ENCODE results near the gene ARID4A.

Gene ARID4A

GRCh38 chr14:58288106-58288792, 10.1 kb upstream of the ARID4A start:
- no peaks in the 10 kb centered on the region for H3K27me3 ChIP-seq (ENCODE audit: insufficient read depth, low read length)
- H3K9me2 ChIP-seq (ENCODE audit: low read depth, low read length): no peaks in the 10 kb centered on the region
- TF ChIP-seq EZH2 (IDR thresholded peaks at IDR 0.05; ENCODE audit: borderline replicate concordance, low read length) (no peak), CTCF (IDR thresholded peaks at IDR 0.05; ENCODE audit: low read length) (no peak)
- H2AFZ ChIP-seq (ENCODE audit: low read length): no peak overlapping the region
- no peaks in the 10 kb centered on the region for H3K4me1 ChIP-seq (ENCODE audit: insufficient read depth, low read length, severe bottlenecking)
- no peak overlapping the region for H3K4me2 ChIP-seq (ENCODE audit: low read length)
- H3F3A ChIP-seq (ENCODE audit: insufficient read depth, low read length): no peaks in the 10 kb centered on the region
- H3K4me3 ChIP-seq (ENCODE audit: low read depth, low read length, poor library complexity, severe bottlenecking): no peak overlapping the region
- H3K36me3 ChIP-seq (ENCODE audit: insufficient read depth, low read length): peaks cover 98% of the 10 kb centered on the region
- H3K79me2 ChIP-seq (ENCODE audit: insufficient read depth, low read length): peaks cover 40% of the 10 kb centered on the region
- H3K9ac ChIP-seq (ENCODE audit: low read length): no peak overlapping the region
- no peaks in the 10 kb centered on the region for H4K20me1 ChIP-seq (ENCODE audit: insufficient read depth, low read length)
- no peak overlapping the region for H3K27ac ChIP-seq (ENCODE audit: low read depth, low read length, poor library complexity, severe bottlenecking)
- H3K9me3 ChIP-seq (ENCODE audit: low read length): no peaks in the 10 kb centered on the region

- H3K9me3 ChIP-seq (ENCODE audit: low read length): no peaks in the 10 kb centered on the region
- no peaks in the 10 kb centered on the region for H3K27me3 ChIP-seq (ENCODE audit: insufficient read depth, low read length)
- H3K79me2 ChIP-seq (ENCODE audit: insufficient read depth, low read length): peaks cover 60% of the 10 kb centered on the region
- H3K4me1 ChIP-seq (ENCODE audit: insufficient read depth, low read length, severe bottlenecking): peaks cover 11% of the 10 kb centered on the region
- TF ChIP-seq EZH2 (IDR thresholded peaks at IDR 0.05; ENCODE audit: borderline replicate concordance, low read length) (no peak), CTCF (IDR thresholded peaks at IDR 0.05; ENCODE audit: low read length) (no peak)
- H3K9me2 ChIP-seq (ENCODE audit: low read depth, low read length): no peaks in the 10 kb centered on the region
- no peak overlapping the region for H2AFZ ChIP-seq (ENCODE audit: low read length)
- H3K4me2 ChIP-seq (ENCODE audit: low read length): no peak overlapping the region
- H3K4me3 ChIP-seq (ENCODE audit: low read depth, low read length, poor library complexity, severe bottlenecking): no peak overlapping the region
- H4K20me1 ChIP-seq (ENCODE audit: insufficient read depth, low read length): no peaks in the 10 kb centered on the region
- no peaks in the 10 kb centered on the region for H3F3A ChIP-seq (ENCODE audit: insufficient read depth, low read length)
- no peak overlapping the region for H3K9ac ChIP-seq (ENCODE audit: low read length)
- H3K36me3 ChIP-seq (ENCODE audit: insufficient read depth, low read length): peaks cover 92% of the 10 kb centered on the region
- no peak overlapping the region for H3K27ac ChIP-seq (ENCODE audit: low read depth, low read length, poor library complexity, severe bottlenecking)
Measured at GRCh38 chr14:58291646-58292045, 6.7 kb upstream of the ARID4A start.

GRCh38 chr14:58292187-58292586, 6.2 kb upstream of the ARID4A start:
- H3F3A ChIP-seq (ENCODE audit: insufficient read depth, low read length): no peaks in the 10 kb centered on the region
- no peak overlapping the region for H2AFZ ChIP-seq (ENCODE audit: low read length)
- peaks cover 14% of the 10 kb centered on the region for H3K4me1 ChIP-seq (ENCODE audit: insufficient read depth, low read length, severe bottlenecking)
- no peak overlapping the region for H3K27ac ChIP-seq (ENCODE audit: low read depth, low read length, poor library complexity, severe bottlenecking)
- peaks cover 87% of the 10 kb centered on the region for H3K36me3 ChIP-seq (ENCODE audit: insufficient read depth, low read length)
- H3K27me3 ChIP-seq (ENCODE audit: insufficient read depth, low read length): no peaks in the 10 kb centered on the region
- H3K9me3 ChIP-seq (ENCODE audit: low read length): no peaks in the 10 kb centered on the region
- H3K9me2 ChIP-seq (ENCODE audit: low read depth, low read length): no peaks in the 10 kb centered on the region
- peaks cover 65% of the 10 kb centered on the region for H3K79me2 ChIP-seq (ENCODE audit: insufficient read depth, low read length)
- no peak overlapping the region for H3K4me3 ChIP-seq (ENCODE audit: low read depth, low read length, poor library complexity, severe bottlenecking)
- no peak overlapping the region for H3K9ac ChIP-seq (ENCODE audit: low read length)
- TF ChIP-seq EZH2 (IDR thresholded peaks at IDR 0.05; ENCODE audit: borderline replicate concordance, low read length) (no peak), CTCF (IDR thresholded peaks at IDR 0.05; ENCODE audit: low read length) (no peak)
- H4K20me1 ChIP-seq (ENCODE audit: insufficient read depth, low read length): no peaks in the 10 kb centered on the region
- no peak overlapping the region for H3K4me2 ChIP-seq (ENCODE audit: low read length)
